Epithelial cell of proximal tubule (primary cell): ENCODE measurements around the gene NIPBL. TPM values are rescaled to one million over a fixed set of nuclear protein-coding genes. Genes with fewer than 3 reads are reported as not detected.
"Not testable (repeated sequence)": the region's sequence is repeated elsewhere in the genome, so short reads cannot be mapped to it uniquely, and the experiment has no call there.

ENCODE experiments used
- DNase-seq: peaks from one replicate; pipeline ENCODE4 v3.0.0-alpha.2; 2011; ENCODE audit warnings: low read depth
- H3K4me3 ChIP-seq: 2 replicates; pipeline ENCODE4 v1.5.1; 2011; ENCODE audit warnings: low read depth, mild to moderate bottlenecking, low read length
- CTCF ChIP-seq: conservative IDR thresholded peaks from 2 replicates; pipeline ENCODE4 v1.5.1; 2012; ENCODE audit warnings: low read depth, mild to moderate bottlenecking, low read length
- total RNA-seq: library from RNA; depleted of rRNA; stranded (reverse); fragments of >200 nt; gene quantifications from 2 replicates; pipeline ENCODE4 v1.2.3, GENCODE V29; 2015

NIPBL gene
- total RNA-seq, 1 donor from 2014 or later = 6.9 TPM

DNA sequence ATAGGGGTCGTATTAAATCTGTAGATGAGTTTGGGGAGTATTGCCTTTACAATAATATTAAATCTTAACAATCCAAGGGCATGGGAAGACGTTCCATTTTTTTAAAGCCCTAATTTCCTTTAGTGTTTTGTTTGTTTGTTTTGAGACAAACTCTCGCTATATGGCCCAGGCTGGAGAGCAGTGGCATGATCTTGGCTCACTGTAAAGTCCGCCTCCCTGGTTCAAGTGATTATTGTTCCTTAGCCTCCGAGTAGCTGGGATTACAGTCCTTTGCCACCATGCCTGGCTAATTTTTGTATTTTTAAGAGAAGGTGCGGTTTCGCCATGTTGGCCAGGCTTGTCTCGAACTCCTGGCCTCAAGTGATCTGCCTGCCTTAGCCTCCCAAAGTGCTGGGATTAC, 19.9 kb downstream of the NIPBL start:
- H3K4me3 ChIP-seq = no peak overlapping the region
- TF ChIP-seq CTCF = no peak
- DNase-seq = no peak

GRCh38 chr5:36897616-36898015, 21.0 kb downstream of the NIPBL start:
- no peak for DNase-seq
- no peak for TF ChIP-seq CTCF
- H3K4me3 ChIP-seq = no peak overlapping the region

- no peak for DNase-seq
- no peak for TF ChIP-seq CTCF
- no peak overlapping the region for H3K4me3 ChIP-seq
Measured at GRCh38 chr5:36899860-36900259, 23.3 kb downstream of the NIPBL start.

GRCh38 chr5:36900283-36900682, 23.7 kb downstream of the NIPBL start:
- DNase-seq = no peak
- no peak for TF ChIP-seq CTCF
- no peak overlapping the region for H3K4me3 ChIP-seq

GRCh38 chr5:36901077-36901476, 24.5 kb downstream of the NIPBL start:
- DNase-seq, H3K4me3 ChIP-seq: not testable (repeated sequence)

DNA sequence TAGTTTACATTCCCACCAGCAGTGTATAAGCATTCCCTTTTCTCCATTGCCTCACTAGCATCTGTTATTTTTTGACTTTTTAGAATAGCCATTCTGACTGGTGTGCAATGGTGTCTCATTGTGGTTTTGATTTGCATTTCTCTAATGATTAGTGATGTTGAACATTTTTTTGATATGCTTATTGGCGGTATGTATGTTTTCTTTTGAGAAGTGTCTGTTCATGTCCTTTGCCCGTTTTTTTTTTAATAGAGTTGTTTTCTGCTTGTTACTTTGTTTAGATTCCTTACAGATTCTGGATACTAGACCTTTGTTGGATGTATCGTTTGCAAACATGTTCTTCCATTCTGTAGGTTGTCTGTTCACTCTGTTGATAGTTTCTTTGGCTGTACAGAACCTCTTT, 25.3 kb downstream of the NIPBL start:
- H3K4me3 ChIP-seq = no peak overlapping the region
- TF ChIP-seq CTCF = no peak

DNA sequence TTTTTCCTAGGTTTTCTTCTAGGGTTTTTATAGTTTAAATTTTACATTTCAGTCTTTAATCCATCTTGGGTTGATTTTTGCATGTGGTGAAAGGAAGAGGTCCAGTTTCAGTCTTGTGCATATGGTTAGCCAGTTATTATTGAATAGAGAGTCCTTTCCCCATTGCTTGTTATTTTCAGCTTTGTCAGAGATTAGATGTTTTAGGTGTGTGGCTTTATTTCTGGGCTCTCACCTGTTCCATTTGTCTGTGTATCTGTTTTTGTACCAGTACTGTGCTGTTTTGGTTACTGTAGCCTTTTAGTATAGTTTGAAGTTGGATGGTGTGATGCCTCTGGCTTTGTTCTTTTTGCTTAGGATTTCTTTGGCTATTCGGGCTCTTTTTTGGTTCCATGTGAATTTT, 25.8 kb downstream of the NIPBL start:
- H3K4me3 ChIP-seq = no peak overlapping the region
- no peak for TF ChIP-seq CTCF
- no peak for DNase-seq

More for the DNA sequence above, 25.3 kb downstream of the NIPBL start:
- DNase-seq = no peak

DNA sequence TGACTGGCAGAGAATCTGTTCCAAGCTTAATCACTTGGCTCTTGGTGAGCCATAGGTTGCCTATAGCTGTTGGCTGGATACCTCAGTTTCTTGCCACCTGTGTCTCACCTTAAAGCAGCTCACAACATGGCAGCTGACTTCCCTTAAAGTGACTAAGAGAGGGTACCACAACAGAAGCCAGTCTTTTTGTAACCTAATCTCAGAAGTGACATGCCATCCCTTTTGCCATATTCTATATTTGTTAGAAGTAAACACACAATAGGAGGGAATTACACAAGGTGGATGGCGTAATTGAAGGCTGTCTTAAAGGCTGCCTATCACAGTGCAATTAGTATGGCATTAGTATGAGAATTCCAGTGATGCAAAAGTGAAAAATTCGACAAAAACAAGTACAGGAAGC, 28.1 kb downstream of the NIPBL start:
- no peak for TF ChIP-seq CTCF
- DNase-seq = no peak
- no peak overlapping the region for H3K4me3 ChIP-seq
